AG08395 (cell line): Measurements from ENCODE around the gene PI4KA.
"Not testable (repeated sequence)": the region's sequence is repeated elsewhere in the genome, so short reads cannot be mapped to it uniquely, and the experiment has no call there.

Source experiments
- DNase-seq: peaks from one replicate; pipeline ENCODE4 v3.0.0; 2012; ENCODE audit warnings: mixed read lengths, low spot score

Gene PI4KA

DNA sequence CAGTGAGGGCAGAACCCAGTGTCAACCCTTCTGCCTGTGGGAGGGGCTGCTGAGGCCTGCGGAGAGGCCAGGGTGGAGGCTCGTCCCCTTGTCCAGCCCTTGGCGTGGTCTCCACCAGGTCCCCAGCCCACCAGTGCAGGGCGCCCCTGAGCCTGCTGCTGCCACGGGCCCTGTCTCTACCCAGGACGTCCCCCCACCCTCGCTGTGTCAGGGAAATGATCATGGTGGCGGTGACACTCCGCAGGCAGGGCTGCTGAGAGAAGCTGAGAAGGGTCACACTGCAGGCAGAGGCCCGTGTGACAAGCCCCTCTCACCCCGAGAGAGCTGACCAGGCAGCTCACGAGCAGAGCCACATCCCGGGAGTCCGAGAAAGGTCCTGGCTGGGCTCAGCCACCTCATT is 164.4 kb downstream of the PI4KA start:
- not testable (repeated sequence) for DNase-seq

DNA sequence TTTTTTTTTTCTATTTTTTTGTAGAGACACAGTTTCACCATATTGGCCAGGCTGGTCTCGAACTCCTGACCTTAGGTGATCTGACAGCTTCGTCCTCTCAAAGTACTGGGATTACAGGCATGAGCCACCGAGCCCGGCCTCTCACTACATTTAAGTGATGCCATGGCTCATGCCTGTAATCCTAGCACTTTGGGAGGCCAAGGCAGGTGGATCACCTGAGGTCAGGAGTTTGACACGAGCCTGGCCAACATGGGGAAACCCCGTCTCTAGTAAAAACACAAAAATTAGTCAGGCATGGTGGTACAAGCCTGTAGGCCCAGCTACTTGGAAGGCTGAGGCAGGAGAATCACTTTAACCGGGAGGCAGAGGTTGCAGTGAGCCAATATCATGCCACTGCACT is 165.7 kb downstream of the PI4KA start:
- not testable (repeated sequence) for DNase-seq

DNA sequence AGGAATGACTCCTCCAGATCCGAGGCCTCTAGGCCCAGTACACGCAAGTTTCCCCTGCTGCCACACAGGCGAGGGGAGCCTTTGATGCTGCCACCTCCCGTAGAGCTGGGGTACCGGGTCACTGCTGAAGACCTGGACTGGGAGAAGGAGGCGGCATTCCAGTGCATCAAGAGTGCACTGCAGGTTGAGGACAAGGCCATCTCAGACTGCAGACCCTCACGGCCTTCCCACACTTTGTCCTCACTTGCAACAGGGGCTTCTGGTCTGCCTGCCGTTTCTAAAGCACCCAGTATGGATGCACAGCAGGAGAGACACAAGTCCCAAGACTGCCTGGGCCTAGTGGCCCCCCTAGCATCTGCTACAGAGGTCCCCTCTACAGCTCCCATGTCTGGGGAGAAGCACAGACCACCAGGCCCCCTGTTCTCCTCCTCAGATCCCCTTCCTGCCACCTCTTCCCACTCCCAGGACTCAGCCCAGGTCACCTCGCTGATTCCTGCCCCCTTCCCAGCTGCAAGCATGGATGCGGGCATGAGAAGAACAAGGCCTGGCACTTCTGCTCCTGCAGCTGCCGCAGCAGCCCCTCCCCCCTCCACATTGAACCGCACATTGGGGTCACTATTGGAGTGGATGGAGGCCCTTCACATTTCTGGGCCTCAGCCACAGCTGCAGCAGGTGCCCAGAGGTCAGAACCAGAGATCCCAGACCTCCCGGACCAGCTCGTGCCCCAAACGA is 167.9 kb downstream of the PI4KA start:
- not testable (repeated sequence) for DNase-seq

DNA sequence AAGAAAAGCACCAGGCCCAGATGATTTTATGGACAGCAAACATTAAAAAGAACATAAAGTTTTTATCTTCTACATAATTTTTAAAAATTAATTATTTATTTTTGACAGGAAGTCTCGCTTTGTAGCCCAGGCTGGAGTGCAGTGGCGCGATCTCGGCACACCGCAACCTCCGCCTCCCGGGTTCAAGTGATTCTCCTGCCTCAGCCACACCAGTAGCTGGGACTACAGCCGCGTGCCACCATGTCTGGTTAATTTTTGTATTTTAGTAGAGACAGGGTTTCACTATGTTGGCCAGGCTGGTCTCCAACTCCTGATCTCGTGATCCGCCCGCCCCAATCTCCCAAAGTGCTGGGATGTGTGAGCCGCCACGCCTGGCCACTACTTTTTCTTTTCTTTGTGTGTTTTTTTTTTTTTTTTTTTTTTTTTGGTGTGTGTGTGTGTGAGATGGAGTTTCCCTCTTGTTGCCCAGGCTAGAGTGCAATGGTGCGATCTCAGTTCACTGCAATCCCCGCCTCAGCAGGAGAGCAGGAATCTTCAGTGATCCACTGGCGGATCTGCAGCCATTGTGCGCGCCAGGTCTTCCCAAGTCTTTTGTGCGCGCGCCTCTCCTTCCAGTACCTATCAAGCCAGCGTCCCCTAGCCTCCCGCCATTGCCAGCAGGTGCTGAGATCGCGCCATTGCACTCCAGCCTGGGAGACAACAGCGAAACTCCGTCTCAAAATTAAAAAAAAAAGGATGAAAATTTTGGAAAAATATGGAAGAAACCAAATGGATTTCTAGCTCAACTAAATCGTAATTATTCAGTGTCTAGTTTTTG is 171.0 kb downstream of the PI4KA start:
- DNase-seq = not testable (repeated sequence)

DNA sequence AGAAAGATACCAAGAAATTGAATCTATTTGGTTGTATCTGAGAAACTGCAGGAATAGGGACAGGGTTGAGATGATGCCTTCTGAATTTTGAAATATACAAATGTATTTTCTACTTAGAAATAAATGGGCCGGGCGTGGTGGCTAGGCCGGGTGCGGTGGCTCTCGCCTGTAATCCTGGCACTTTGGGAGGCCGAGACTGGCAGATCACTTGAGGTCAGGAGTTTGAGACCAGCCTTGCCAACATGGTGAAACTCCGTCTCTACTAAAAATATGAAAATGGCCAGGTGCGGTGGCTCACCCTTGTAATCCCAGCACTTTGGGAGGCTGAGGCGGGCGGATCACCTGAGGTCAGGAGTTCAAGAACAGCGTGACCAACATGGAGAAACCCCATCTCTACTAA is 172.8 kb downstream of the PI4KA start:
- DNase-seq = not testable (repeated sequence)

DNA sequence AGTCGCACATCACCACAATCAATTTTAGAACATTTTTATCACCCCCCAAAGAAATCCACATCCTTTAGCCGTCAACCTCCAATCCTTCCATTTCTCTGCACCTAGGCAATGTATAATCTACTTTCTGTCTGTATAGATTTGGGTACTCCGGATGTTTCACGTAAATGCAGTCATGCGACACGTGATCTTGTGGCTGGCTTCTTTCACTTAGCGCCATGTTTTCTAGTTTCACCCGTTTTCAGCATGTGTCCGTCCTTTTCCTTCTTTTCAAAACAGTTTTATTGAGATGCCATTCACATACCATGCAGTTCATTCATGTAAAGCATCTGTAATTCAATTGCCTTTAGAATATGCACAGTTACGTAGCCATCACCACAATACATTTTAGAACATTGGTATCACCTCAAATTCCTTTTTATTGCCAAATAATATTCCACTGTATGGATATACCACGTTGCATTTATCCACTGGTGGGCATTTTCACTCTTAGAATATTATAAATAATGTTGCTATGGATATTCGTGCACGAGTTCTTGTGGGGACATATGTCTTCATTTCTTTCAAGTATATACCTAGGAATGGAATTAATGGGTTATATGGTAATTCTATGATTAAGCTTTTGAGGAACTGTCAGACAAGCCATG is 179.7 kb downstream of the PI4KA start:
- not testable (repeated sequence) for DNase-seq

DNA sequence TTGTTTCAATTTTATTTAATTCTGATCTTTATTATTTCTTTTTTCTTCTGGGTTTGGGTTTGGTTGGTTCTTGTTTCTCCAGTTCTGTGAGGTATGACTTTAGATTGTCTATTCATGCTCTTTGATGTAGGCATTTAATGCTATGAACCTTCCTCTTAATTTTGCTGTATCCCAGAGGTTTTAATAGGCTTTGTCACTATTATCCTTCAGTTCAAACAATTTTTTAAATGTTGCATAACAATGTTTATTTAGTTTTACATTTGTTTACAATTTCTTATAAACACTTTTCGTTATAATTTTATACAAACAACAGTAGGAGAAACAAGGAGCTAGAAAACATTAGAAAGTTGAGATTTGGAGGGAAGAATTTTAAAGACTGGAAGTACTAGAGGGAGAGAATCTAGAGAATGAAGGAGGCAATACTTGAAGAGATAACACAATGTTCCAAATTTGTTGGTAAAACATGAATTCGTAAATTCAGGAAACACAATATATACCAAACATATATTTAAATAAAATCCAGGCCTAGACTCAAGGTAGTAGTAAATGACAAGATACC is 180.8 kb downstream of the PI4KA start:
- DNase-seq = no peak

DNA sequence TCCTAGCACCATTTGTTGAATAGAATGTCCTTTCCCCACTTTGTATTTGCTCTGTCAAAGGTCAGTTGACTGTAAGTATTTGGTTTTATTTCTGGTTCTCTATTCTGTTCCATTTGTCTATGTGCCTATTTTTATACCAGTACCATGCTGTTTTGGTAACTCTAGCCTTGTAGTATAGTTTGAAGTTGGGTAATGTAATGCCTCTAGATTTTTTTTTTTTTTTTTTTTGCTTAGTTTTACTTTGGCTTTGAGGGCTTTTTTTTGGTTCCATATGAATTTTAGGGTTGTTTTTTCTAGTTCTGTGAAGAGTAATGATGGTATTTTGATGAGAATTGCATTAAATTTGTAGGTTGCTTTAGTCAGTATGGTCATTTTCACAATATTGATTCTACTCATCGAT is 183.0 kb downstream of the PI4KA start:
- not testable (repeated sequence) for DNase-seq

DNA sequence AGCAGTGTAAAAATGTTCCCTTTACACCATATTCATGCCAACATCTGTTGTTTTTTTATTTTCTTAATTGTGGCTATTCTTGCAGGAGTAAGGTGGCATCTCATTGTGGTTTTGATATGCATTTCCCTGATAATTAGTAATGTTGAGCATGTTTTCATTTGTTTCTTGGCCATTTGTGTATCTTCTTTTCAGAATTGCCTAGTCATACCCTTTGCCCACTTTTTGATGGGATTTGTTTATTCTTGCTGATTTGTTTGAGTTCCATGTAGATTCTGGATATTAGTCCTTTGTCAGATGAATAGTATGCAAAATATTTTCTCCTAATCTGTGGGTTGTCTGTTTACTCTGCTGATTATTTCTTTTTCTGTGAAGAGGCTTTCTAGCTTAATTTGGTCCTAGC is 183.6 kb downstream of the PI4KA start:
- DNase-seq = no peak

DNA sequence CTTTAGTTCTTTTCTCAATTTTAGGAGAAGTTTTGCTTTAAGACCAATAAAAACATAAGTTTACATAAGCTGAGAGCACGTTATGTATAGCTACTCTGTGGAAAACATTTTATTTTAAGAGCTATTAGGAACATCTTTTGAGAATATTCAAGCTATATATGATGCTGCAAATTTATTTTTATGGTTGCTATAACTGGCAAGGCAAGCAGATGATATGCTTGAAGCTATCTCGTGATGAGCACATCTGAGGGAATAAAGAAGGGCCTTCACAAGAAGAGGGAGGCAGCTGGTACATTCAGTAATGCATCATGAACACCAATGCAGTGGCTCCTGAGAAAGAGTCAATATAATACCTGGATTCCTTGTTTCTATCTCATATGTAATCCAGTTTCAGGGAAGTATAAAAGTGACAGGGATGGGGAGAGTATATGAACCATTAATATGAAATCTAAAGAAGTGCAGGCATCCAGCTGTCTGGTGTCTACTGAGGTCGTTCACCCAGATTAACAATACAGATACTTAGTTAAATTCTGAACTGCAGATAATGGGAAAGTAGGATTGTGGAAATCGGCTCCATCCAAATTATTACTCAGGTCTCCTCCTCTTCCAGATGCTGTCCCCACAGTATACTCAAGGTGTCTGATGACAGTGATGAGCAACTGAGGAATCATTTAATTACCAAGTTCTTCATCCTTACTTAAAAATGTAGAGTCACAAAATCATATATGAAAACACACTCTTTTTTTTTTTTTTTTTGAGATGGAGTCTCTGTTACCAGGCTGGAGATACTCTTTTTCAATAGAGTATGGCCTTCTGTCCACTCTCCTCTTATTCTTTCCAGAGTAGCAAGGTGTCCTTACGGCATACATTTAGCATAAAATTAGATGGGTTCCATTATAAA is 185.1 kb downstream of the PI4KA start:
- DNase-seq = no peak

DNA sequence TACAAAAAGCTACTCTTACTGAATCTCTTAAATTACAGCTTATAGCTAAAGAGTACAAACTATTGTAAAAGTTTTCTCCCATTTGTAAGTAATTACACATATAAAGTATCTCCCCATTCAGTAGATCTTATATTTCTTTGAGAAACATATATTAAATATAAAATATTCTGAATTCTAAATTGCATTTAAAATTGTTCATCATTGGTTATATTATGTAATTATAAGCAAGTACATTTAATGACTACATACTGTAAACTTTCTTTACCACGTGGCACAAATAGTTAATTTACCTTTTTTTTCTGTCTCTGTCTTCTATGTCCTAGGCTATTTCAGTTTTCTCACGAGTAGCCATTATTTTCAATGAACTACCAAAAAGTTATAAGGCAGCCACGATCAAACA is 185.9 kb downstream of the PI4KA start:
- no peak for DNase-seq

DNA sequence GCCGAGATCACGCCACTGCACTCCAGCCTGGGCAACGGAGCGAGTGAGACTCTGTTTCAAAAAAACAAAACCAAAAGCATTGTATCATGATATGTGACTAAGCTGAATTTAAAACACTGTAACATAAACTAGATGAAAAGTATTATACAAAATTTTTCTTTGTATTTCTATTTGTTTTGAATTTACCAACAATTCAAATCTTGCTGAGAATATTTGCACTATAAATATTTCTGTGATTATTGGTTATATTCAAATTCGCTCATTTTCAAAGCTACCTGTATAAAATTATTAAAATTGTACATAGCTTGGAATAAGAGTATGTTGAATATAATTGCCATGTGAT is 186.6 kb downstream of the PI4KA start:
- no peak for DNase-seq

DNA sequence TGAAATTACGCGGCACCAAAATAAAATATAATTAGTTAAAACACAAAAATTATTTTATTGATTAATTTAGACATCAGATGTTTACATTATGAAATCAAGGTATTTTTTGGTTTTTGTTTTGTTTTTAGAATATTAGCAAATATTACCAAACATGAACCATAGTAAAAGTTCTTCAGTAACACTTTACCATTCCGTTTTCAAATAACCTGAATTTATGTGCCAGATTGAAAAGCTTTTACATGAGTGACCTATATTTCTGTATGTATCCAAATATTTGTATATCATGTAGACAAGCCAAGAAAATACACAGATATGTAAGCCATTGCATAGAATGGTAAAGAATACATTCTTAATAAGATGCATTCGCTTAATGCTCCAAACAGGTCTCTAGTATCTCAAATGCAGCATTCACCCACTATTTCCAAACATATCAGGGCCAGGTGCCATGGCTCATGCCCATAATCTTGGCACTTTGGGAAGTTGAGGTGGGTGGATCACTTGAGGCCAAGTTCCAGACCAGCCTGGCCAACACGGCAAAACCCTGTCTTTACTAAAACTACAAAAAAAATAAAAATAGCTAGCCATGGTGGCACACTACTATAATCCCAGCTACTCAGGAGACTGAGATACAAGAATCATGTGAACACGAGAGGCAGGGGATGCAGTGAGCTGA is 187.1 kb downstream of the PI4KA start:
- no peak for DNase-seq

DNA sequence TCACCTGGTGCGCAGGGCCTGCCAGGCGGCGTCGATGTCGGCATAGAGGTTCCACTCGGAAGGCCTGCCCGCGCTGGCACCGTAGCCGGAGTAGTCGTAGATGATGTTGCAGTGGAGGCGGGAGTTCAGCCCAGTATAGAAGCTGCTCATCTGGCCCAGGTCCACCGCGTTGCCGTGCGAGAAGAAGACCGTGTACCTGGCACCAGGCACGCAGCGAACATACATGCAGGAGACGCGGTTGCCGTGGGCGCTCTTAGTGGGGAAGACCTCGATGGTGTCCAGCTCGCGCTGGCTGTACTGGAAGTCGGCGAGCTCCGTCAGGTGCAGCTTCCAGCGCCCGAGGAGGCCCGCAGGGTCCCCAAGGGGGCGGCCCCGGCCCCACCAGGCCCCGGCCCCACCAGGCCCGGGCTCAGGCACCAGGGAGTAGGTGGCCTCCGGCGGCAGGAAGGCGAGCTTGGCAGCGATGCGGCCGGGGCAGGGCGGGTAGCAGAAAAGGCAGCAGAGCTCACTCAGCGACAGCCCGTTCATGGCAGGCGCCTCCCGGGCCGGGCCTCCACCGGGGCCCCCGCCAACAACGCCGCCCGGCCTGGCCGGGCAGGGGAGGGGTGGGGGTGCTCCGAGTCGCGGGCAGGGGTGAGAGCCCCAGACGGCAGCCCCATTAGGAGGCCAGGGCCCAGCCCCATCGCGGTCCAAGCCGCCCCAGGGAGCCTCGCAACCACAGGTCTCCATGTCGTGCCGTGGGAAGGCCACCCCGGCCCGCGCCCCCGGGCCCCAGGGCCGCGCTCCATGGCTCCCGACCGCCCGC is 188.0 kb downstream of the PI4KA start:
- not testable (repeated sequence) for DNase-seq

DNA sequence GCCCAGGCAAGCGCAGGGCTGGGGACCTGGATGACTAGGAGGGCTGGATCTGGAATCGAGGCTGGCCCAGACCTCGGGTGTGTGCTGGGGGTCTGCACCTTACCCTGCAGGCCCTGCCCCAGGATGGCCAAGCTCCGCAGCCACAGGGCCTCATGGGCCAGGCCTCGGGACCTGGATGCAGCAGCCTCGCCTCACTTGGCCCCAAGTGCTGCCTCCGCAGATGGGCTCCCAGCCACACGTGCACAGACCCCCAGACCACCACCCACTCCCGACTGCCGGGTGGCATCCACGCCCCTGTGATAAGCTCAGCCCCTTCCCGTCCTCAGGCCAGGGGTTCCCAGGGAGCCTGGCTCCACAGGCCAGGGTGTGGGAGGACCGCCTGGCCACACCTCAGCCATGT is 188.7 kb downstream of the PI4KA start:
- not testable (repeated sequence) for DNase-seq

DNA sequence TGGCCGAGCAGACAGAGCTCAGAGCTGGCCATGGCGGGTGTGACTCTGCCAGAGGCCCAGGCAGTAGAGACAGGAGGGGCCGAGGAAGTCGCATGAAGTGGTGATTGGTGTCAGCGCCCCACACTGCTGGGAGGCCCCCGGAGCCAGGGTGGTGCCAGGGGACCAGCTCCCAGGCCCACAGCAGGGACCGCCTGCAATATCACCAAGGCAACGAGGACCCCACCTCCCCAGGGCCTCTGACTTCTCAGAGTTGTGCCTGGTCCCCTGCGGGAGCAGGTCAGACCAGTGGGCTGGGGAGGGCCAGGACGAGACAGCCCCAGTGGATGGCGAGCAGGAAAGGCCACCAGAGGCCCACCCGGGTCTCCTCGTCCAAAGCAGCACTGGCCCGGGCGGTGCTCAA is 189.1 kb downstream of the PI4KA start:
- DNase-seq = not testable (repeated sequence)

DNA sequence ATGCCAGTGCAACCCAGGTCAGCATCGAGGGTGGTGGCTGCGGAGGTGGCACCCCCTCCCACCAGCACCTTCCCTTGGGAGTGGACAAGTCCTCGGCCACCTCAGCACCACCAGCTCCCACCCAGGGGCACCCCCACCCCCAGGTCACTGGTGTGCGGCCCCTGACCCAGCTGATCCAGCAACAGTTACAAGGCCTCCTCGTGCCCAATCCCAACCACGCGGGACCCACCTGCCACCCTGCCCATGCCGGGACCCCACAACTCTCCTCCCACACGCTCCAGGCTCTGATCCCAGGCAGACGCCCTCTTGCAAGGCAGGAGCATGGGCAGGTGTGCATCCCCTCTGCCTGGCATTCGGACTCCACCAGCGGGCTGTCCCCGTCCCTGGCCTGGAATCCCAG is 189.8 kb downstream of the PI4KA start:
- DNase-seq = not testable (repeated sequence)

DNA sequence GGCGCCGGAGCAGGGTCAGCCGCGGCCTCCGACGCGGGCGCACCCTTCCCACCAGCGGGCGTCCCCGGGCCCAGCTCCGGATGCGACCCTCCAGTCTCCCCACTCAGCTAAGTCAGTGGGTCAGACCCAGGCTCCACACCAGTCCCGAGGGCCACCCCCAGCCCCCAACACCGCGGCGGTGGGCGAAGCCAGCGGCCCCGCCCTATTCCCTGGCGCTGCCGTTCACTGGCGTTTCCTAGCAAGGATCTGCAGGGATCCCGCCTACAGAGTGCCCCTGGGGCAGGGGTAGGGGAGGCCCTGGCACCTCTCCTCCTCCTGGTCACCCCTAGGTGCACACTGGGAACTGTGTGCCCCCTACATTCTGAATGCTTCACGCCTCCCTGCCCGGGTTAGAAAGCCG is 190.4 kb downstream of the PI4KA start:
- DNase-seq = not testable (repeated sequence)

DNA sequence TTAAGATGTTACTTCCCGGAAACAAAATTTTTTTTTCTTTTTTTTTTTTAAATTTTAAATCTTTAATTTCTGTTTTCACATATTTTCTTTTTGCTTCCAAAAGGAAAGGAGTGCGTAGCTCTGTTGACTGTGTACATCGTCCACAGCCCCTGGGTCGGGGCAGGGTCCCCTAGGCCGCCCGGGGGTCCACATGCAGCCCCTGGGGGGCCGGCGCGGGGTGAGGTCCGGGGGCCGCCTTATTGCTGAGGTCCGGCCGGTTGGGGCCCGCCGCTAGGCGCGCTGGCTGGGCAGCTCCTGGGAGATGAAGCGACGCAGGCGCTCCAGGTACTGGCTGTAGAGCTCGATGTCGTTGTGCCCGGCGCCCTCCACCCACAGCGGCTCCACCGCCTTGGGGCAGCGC is 191.1 kb downstream of the PI4KA start:
- DNase-seq = not testable (repeated sequence)

DNA sequence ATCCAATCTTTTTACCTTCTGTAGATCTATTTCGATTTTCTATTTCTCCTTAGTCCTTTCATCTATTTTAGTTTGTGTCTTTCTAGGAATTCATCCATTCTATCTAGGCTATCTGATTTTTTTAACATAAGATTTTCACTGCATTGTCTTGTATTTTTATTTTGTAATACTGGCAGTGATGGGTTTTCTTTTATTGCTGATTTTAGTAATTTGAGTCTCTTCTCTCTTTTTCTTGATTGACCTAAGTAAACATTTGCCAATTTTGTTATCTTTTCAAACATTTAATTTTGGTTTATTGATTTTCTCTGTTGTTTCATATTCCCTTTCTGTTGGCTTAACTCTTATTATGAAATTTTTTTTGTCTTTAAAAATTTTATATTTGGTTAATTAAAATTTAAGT is 192.1 kb downstream of the PI4KA start:
- no peak for DNase-seq
